IMR-90 (cell line): Measurements from ENCODE around the gene TNS1.

ENCODE experiments used
- BHLHE40 ChIP-seq: fragments of 150-350 bp; IDR thresholded peaks from 2 replicates; pipeline ENCODE4 v1.6.1; 2016; ENCODE audit warnings: mild to moderate bottlenecking, low read depth, low read length
- CEBPB ChIP-seq: IDR thresholded peaks from 2 replicates; pipeline ENCODE4 v1.6.1; 2012; ENCODE audit warnings: low read depth, low read length, improper control_type of control experiment
- POLR2A ChIP-seq: IDR thresholded peaks from 2 replicates; pipeline ENCODE4 v1.6.1; 2012; ENCODE audit warnings: mild to moderate bottlenecking, low read depth, low read length
- RAD21 ChIP-seq: IDR thresholded peaks from 2 replicates; pipeline ENCODE4 v1.6.1; 2012; ENCODE audit warnings: low read length, improper control_type of control experiment
- SMC3 ChIP-seq: fragments of 150-350 bp; IDR thresholded peaks from 2 replicates; pipeline ENCODE4 v1.6.1; 2016; ENCODE audit warnings: low read depth, mild to moderate bottlenecking, antibody characterized with exemption, low read length, moderate library complexity
- TF ChIP-seq, protein P1 (sequence below): conservative IDR thresholded peaks from 2 replicates; pipeline ENCODE4 v1.5.1; 2012; ENCODE audit warnings: mild to moderate bottlenecking, low read depth, low read length, improper control_type of control experiment

DNA sequence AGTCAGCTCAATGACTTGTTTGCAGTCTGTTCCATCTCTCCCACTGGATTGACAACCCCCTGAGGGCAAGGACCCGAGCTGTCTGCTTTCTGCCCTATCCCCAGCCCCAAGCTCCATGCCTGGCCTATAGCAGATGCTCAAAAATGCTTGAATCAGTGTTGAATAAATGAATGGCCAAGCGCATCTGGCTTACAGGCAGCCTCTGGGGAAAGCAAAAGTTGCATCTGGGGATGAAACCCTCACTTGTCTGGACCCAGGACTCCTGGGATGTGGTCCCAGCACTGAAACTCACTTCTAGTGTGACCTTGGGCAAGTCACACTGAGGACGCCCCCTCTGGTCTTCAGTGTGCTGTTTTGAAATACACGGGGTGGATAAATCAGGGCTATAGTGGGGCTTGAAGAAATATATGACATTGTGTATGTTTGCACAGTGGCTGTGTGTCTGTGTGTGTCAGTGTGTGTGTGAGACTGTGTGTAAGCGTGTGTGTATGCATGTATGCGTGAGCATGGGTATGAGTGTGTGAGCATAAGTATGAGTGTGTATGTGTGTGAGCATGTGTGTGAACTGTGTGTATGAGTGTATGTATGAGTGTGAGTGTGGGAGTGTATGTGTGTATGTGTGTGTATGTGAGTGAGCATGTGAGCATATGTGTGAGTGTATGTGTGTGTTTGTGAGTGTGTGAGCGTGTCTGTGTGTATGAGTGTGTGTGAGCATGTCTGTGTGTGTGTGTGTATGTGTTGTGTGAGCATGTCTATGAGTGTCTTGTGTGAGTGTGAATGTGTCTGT lies 27.8 kb upstream of the TNS1 start:
- TF ChIP-seq POLR2A (no peak), BHLHE40 (no peak), RAD21 (no peak), SMC3 (no peak), CEBPB (no peak)
- TF ChIP-seq, protein P1, sequence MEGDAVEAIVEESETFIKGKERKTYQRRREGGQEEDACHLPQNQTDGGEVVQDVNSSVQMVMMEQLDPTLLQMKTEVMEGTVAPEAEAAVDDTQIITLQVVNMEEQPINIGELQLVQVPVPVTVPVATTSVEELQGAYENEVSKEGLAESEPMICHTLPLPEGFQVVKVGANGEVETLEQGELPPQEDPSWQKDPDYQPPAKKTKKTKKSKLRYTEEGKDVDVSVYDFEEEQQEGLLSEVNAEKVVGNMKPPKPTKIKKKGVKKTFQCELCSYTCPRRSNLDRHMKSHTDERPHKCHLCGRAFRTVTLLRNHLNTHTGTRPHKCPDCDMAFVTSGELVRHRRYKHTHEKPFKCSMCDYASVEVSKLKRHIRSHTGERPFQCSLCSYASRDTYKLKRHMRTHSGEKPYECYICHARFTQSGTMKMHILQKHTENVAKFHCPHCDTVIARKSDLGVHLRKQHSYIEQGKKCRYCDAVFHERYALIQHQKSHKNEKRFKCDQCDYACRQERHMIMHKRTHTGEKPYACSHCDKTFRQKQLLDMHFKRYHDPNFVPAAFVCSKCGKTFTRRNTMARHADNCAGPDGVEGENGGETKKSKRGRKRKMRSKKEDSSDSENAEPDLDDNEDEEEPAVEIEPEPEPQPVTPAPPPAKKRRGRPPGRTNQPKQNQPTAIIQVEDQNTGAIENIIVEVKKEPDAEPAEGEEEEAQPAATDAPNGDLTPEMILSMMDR, result no peak
